Measurements from ENCODE around the gene RHCE.

The RHCE gene

GRCh38 chr1:25342846-25343245 lies 77.8 kb downstream of the RHCE start (continued):
- no peak for TF ChIP-seq REST (tag by site-specific recombination; IDR thresholded peaks at IDR 0.05)
- TF ChIP-seq YY1 (tag by site-specific recombination; IDR thresholded peaks at IDR 0.05), result no peak
- TF ChIP-seq KLF16 (tag by site-specific recombination; IDR thresholded peaks at IDR 0.05), result no peak

GRCh38 chr1:25341746-25342145 lies 78.9 kb downstream of the RHCE start:
- Histone ChIP-seq H3K36me3 (ENCODE audit: control insufficient read depth in 2 of 2, insufficient read depth in 1 of 2, low read length in 2 of 2) (peaks cover 37 to 41% of the 10 kb centered on the region in 2 experiments), H3K27ac (ENCODE audit: extremely low read depth, low read depth, low read length) (no peak overlapping the region), H3K4me3 (ENCODE audit: low read depth, low read length) (no peak overlapping the region), H3K4me1 (ENCODE audit: control insufficient read depth, insufficient read depth, low read length) (peaks cover 5% of the 10 kb centered on the region; the same call in 1 of the 2 replicates), H3K9me3 (ENCODE audit: control insufficient read depth, insufficient read depth, low read depth, low read length) (no peaks in the 10 kb centered on the region)
- POLR2A ChIA-PET, result no interaction called here
- TF ChIP-seq ZNF514 (tag by site-specific recombination; IDR thresholded peaks at IDR 0.05), result no peak
- TF ChIP-seq GLIS1 (tag by site-specific recombination; IDR thresholded peaks at IDR 0.05), result 0 out of 2 replicates have a peak, but pooled peaks have one; percentile 26
- CTCF ChIA-PET, result interaction anchor here (1.5 kb wide), 1 partner anchor 102 kb away, joined by 5 read pairs; no protein-coding TSS in a partner anchor

GRCh38 chr1:25338986-25339385 lies 81.6 kb downstream of the RHCE start:
- Histone ChIP-seq H3K4me3 (ENCODE audit: low read depth, low read length) (peak overlapping the region; percentile 95), H3K36me3 (ENCODE audit: control insufficient read depth in 2 of 2, insufficient read depth in 1 of 2, low read length in 2 of 2) (peaks cover 16 to 17% of the 10 kb centered on the region in 2 experiments), H3K9me3 (ENCODE audit: control insufficient read depth, insufficient read depth, low read depth, low read length) (no peaks in the 10 kb centered on the region), H3K27ac (ENCODE audit: extremely low read depth, low read depth, low read length) (peak overlapping the region; percentile 95; the same call in 1 of the 2 replicates), H3K4me1 (ENCODE audit: control insufficient read depth, insufficient read depth, low read length) (peaks cover 5% of the 10 kb centered on the region; the same call in 1 of the 2 replicates)
- TF ChIP-seq ZNF596 (tag by site-specific recombination; IDR thresholded peaks at IDR 0.05) (no peak), ZNF223 (tag by site-specific recombination; IDR thresholded peaks at IDR 0.05) (no peak), ZFP41 (tag by site-specific recombination; IDR thresholded peaks at IDR 0.05; ENCODE audit: borderline replicate concordance) (no peak), BCL11A (tag by site-specific recombination; IDR thresholded peaks at IDR 0.05; ENCODE audit: low read depth) (no peak), ZNF664 (tag by site-specific recombination; IDR thresholded peaks at IDR 0.05) (0 out of 2 replicates have a peak, but pooled peaks have one; percentile 7)
- POLR2A ChIA-PET, result interaction anchor here (0.6 to 2.0 kb wide), 2 partner anchors 92 to 99 kb away, joined by 3 to 7 read pairs; partner anchors contain the start of gene RSRP1
- CTCF ChIA-PET, result no interaction called here

GRCh38 chr1:25338188-25338981 lies 82.2 kb downstream of the RHCE start, which contains the start of gene TMEM50A:
TSS of gene TMEM50A (plus strand) at chr1:25338334. CDS start at chr1:25340487, 2,153 bp downstream.
- ChIA-PET POLR2A (interaction anchor here (1.3 to 2.0 kb wide), 2 partner anchors 91 to 98 kb away, joined by 4 to 7 read pairs; partner anchors contain the start of gene RSRP1), CTCF (no interaction called here)
- peaks cover 5% of the 10 kb centered on the region; the same call in 1 of the 2 replicates for H3K4me1 ChIP-seq (ENCODE audit: control insufficient read depth, insufficient read depth, low read length)
- H3K9me3 ChIP-seq (ENCODE audit: control insufficient read depth, insufficient read depth, low read depth, low read length), result no peaks in the 10 kb centered on the region
- peak within 1 kb of the TSS; percentile 95 for H3K27ac ChIP-seq (ENCODE audit: extremely low read depth, low read depth, low read length)
- H3K36me3 ChIP-seq (ENCODE audit: control insufficient read depth in 2 of 2, insufficient read depth in 1 of 2, low read length in 2 of 2), result peaks cover 10 to 11% of the 10 kb centered on the region in 2 experiments
- H3K4me3 ChIP-seq (ENCODE audit: low read depth, low read length), result peak within 1 kb of the TSS; percentile 95
- TF ChIP-seq KLF7 (tag by site-specific recombination; IDR thresholded peaks at IDR 0.05; ENCODE audit: borderline replicate concordance), result no peak
- no peak for TF ChIP-seq ZNF280C (tag by site-specific recombination; IDR thresholded peaks at IDR 0.05)
- TF ChIP-seq ZNF600 (tag by site-specific recombination; IDR thresholded peaks at IDR 0.05), result peak; percentile 96
- no peak for TF ChIP-seq ZNF214 (tag by site-specific recombination; IDR thresholded peaks at IDR 0.05; ENCODE audit: borderline replicate concordance)
- TF ChIP-seq YY1 (tag by site-specific recombination; IDR thresholded peaks at IDR 0.05), result 0 out of 2 replicates have a peak, but pooled peaks have one; percentile 52
- peak; percentile 96 for TF ChIP-seq ZBTB26 (tag by site-specific recombination; optimal IDR thresholded peaks at IDR 0.05)
- peak; percentile 89 for TF ChIP-seq ZEB2 (tag by site-specific recombination; IDR thresholded peaks at IDR 0.05)
- peak; percentile 7; the same call in 1 of the 2 replicates for TF ChIP-seq KLF1 (tag by site-specific recombination; IDR thresholded peaks at IDR 0.05)
- no peak; the same call in 1 of the 2 replicates for TF ChIP-seq REPIN1 (tag by site-specific recombination; IDR thresholded peaks at IDR 0.05; ENCODE audit: low read depth)
- TF ChIP-seq ZNF302 (tag by site-specific recombination; IDR thresholded peaks at IDR 0.05; ENCODE audit: low read depth), result no peak
- peak; percentile 53; the same call in 1 of the 2 replicates for TF ChIP-seq KLF10 (tag by site-specific recombination; IDR thresholded peaks at IDR 0.05)

Measured in HEK293 (cell line).